HG03457 (cell line): ENCODE measurements around the gene ATG9B.
"Not testable (repeated sequence)": the region's sequence is repeated elsewhere in the genome, so short reads cannot be mapped to it uniquely, and the experiment has no call there.

ENCODE experiments used
- ATAC-seq: cut with Tn5 transposase; IDR thresholded peaks from one replicate; pipeline ENCODE4 v1.9.1; 2021; ENCODE audit warnings: moderate number of reproducible peaks; ENCODE audit not compliant: unreplicated experiment

Gene ATG9B

DNA sequence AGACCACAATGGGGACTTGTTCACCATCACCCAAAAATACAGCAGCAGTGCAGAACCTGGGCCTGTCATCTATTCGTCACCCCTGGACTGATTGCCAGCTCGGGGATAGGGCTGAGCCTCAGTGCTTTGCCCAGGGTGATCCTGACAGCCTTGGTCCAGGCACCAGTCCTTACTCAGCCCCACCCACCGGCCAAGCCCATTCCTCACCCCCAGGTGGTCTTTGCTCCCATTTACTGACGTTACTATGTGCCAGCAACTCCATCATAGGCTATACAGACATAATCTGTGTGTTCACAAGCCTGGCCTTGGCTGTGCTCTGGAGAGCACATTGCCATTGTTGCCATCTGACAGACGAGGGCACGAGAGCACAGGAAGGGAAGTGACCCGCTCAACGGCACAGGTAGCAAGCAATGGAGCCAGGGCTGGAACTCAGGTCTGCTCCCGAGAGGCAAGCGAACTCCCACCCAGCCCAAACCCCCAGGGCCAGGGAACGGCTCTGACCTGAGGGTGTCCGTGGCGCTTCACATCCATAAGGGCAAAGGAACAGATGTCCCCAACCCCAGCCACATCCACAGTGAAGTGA, 6.8 kb downstream of the ATG9B start:
- no peak for ATAC-seq

DNA sequence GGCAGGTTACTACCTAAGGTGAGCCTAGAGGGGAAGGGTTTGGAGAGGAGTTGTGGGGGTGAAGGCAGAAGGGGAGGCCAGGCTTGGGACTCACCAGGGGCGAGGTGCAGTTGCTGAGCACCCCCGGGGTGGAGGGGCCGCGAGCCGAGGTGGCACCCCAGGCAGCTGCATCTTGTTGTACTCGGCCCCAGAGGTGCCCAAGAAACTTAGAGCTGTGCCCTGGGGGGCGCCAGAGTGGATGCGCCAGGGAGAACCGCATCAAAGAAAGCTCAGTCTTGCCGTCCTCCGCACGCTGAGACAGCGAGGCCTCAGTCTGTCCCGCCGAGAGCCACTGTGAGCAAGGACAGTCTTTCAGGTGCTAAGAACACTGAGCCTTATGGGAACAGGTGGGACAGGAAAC, 7.4 kb downstream of the ATG9B start:
- ATAC-seq = no peak

- ATAC-seq = no peak
These were observed 7.8 kb downstream of the ATG9B start for GRCh38 chr7:151016505-151016904.

- ATAC-seq = no peak
These were observed 8.3 kb downstream of the ATG9B start for GRCh38 chr7:151015967-151016366.

DNA sequence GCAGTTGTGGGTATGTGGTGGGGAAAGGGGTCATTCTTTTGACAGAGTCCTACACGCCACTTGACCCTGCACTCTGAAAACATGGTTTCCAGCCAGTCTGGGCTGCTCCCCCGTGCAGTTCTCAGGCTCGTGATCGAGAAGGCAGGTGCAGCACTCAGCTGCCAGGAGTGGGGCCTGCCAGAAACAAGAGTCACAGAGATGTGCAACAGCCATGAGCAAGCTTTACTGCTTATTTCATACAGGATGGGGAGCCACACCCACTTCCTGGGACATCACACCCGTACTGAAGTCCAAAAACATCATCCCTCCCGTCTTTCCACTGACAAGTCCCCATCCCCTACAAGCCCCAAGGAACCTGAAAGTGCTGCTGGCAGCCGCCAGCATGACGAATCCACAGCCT, 9.3 kb downstream of the ATG9B start:
- ATAC-seq = no peak

GRCh38 chr7:151013733-151014497, 10.4 kb downstream of the ATG9B start:
- ATAC-seq = no peak

- no peak for ATAC-seq
These were observed 10.9 kb downstream of the ATG9B start for GRCh38 chr7:151013356-151013732.

DNA sequence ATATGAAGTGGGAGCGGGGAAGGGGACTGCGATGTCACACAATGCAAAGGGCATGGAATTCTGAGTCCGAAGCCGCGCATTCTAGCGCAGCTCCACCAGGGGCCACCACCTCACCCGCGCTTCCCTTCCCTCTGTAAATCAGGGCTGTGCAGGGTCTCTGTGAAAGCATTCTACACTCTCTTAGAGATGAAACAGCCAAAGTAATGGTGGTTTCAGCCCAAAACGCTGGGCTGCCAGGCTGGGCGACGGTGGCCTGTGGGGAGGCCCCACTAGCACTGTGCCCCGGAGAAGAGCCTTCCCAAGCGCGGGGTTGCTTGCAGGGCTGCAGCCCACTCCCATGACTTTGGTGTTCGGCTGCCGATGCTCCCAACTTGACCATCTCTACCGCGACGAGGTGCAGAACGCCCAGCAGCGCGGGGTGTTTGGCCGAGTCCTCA, 11.4 kb downstream of the ATG9B start:
- ATAC-seq = no peak

GRCh38 chr7:151012031-151012692, 12.1 kb downstream of the ATG9B start:
- no peak for ATAC-seq

DNA sequence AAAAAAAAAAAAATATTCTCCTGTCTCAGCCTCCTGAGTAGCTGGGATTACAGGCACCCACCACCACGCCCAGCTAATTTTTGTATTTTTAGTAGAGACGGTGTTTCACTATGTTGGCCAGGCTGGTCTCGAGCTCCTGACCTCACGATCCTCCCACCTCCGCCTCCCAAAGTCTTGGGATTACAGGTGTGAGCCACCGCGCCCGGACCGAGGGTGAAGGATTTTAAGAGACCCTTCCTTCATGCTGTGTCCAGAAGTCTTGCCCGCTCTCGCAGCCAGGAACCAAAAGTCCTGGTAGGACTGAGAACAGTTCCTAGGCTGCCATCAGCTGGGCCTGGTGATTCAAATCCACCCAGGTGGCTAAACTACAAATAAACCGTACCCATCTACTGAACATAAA, 12.7 kb downstream of the ATG9B start:
- not testable (repeated sequence) for ATAC-seq

GRCh38 chr7:151011097-151011409, 13.2 kb downstream of the ATG9B start:
- no peak for ATAC-seq

GRCh38 chr7:151010307-151011096, 13.8 kb downstream of the ATG9B start:
- ATAC-seq = no peak

DNA sequence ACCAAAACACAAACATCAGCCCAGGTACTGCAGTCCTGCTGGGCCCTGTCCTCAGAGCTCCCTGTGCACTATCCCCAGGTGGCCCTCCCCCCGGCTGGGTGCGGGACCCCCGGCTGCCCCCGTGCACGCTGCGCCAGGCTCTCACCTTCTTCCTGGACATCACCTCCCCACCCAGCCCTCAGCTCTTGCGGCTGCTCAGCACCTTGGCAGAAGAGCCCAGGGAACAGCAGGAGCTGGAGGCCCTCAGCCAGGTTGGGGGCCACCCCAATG, 14.3 kb downstream of the ATG9B start:
- ATAC-seq = no peak

DNA sequence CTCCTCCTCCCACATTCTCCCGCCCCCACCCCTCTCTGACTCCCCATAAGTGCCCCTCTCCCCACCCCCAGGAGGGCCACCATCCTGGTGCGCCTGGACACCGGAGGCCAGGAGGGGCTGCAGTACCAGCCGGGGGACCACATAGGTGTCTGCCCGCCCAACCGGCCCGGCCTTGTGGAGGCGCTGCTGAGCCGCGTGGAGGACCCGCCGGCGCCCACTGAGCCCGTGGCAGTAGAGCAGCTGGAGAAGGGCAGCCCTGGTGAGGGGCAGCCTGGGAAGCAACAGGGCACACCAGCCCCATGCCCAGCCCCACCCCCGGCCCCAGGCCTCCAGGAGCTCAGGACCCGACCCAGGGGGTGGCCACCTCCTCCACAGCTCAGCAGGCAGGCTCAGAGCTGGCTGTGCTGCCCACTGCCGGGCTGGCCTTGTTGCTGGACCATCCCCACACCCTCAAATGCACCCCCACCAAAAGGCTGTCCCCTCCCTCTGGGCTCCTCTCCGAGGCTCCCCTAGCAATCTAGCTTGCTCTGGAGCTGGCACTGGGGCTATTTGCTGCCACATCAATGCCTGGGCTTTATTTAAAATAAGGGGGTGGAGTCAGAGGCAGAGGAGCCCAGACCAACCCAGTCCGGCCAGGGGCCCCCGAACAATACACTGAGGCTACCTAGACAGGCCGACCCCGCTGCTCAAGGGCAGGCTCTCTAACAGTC, 14.8 kb downstream of the ATG9B start:
- no peak for ATAC-seq

DNA sequence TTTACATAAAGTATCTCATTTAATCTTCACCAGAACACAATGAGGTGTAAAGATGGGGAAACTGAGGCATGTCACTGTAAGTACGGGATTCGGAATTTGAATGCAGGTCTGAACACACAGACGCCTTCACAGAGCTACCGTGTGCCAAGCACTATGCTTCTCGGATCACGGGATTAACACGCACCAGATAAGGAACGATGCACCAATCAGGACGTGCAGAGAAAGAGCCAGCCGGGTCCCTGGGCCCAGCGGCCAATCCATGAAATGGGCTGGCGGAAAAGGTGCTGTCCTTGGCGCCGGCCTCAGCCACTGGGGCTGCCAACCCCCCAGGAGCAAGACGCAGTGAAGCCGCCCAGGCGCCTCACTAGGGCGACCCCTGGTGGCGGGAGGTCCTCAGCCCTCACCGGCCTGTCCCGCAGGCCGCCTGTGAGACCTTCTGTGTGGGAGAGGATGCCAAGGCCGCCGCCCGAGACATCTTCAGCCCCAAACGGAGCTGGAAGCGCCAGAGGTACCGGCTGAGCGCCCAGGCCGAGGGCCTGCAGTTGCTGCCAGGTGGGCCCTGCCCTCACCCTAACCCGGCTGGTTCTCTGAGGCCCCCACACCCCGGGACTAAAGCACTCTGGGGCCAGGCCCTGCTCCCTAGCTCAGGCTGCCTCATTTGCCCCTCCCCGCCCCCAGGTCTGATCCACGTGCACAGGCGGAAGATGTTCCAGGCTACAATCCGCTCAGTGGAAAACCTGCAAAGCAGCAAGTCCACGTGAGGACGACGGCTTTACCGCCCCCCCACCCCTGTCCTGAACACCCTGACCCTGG, 15.6 kb downstream of the ATG9B start:
- ATAC-seq = no peak

- no peak for ATAC-seq
These were observed 16.2 kb downstream of the ATG9B start for GRCh38 chr7:151008143-151008510.

DNA sequence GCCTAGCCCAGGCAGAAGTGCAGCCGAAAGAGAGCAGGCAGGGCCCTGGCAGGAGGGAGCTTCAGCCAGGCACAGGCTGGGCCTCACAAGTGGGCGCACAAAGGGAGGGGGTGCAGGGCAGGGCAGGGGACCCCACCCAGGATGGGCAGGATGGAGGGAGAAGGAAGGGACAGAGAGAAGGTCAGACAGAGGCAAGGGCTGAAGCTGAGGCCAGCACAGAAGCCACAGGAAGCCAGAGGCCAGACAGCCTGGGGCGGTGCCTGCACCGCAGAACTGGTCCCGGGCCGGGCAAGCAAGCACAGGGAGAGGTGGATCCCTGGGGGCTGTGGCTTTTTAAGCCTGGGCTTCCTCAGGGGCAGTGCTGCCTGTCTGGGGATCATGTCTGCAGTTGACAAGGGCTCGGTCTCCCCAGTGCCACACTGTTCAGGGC, 16.8 kb downstream of the ATG9B start:
- ATAC-seq = no peak

DNA sequence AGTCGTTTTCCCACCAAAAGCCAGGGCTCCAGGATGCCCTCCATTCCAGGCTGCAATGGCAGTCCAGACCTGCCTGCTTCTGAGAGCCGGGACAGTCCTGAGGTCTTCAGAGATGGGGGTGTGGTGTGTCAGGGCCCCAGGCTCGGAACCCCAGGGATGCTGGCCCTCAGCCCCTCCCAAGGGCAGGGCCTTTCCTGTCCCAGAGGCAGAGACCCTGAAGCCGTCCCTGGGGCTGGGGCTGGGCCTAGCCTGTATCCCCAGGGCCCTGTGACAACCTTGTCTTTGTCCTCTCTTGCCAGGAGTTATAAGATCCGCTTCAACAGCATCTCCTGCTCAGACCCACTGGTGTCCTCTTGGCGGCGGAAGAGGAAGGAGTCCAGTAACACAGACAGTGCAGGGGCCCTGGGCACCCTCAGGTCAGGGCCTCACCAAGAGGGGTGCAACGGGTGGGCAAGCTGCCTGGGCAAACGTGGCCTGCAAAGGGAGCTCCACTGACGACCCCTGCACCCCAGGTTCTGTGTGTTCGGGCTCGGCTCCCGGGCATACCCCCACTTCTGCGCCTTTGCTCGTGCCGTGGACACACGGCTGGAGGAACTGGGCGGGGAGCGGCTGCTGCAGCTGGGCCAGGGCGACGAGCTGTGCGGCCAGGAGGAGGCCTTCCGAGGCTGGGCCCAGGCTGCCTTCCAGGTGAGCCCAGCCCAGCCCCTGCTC, 17.5 kb downstream of the ATG9B start:
- no peak for ATAC-seq

DNA sequence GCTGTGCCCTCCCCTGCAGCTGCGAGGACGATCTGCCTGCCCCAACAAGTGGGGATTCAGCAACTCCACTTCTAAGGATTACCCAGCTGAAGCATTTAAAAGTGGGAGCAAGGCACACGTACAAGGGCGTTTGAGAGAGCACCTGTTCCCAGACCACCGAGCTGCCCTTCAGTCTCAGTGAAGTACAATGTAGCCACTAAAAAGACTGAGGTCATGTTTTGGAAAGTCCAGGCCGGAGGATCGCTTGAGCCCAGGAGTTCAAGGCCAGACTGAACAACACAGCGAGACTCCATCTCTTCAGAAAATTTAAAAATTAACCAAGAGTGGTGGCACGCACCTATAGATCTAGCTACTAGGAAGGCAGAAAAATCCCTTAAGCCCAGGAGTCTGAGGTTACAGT, 18.7 kb downstream of the ATG9B start:
- ATAC-seq = no peak

- ATAC-seq = no peak
These were observed 20.7 kb downstream of the ATG9B start for GRCh38 chr7:151003572-151003971.
